Endodermal cell (in vitro differentiated cells): ENCODE measurements around the gene MICU2. TPM values are rescaled to one million over a fixed set of nuclear protein-coding genes. Genes with fewer than 3 reads are reported as not detected.
A peak's percentile ranks its signal among the peaks of the same experiment; 100 is the strongest.

Source experiments
- DNase-seq: peaks from one replicate; pipeline ENCODE4 v3.0.0-alpha.2; 2017
- H3K27ac ChIP-seq: 2 replicates; pipeline ENCODE4 v1.5.1; 2013; ENCODE audit warnings: mild to moderate bottlenecking, low read depth, low read length, moderate library complexity
- H3K27me3 ChIP-seq: 2 replicates; pipeline ENCODE4 v1.6.1; 2013; ENCODE audit warnings: mild to moderate bottlenecking, low read length, moderate library complexity; ENCODE audit not compliant: insufficient read depth, control insufficient read depth, poor library complexity, severe bottlenecking
- H3K36me3 ChIP-seq: 2 replicates; pipeline ENCODE4 v1.7.0; 2013; ENCODE audit warnings: mild to moderate bottlenecking, low read length, moderate library complexity; ENCODE audit not compliant: control insufficient read depth, insufficient read depth
- H3K4me1 ChIP-seq: one replicate; pipeline ENCODE4 v1.7.0; 2013; ENCODE audit warnings: low read length; ENCODE audit not compliant: control insufficient read depth, insufficient read depth
- H3K4me3 ChIP-seq: 2 replicates; pipeline ENCODE4 v1.5.1; 2013; ENCODE audit warnings: mild to moderate bottlenecking, low read length, moderate library complexity
- H3K9ac ChIP-seq: 2 replicates; pipeline ENCODE4 v1.6.1; 2013; ENCODE audit warnings: mild to moderate bottlenecking, low read length, moderate library complexity; ENCODE audit not compliant: poor library complexity, severe bottlenecking; ENCODE audit errors: extremely low read depth
- H3K9me3 ChIP-seq: 2 replicates; pipeline ENCODE4 v1.6.1; 2013; ENCODE audit warnings: mild to moderate bottlenecking, low read length, moderate library complexity; ENCODE audit not compliant: control insufficient read depth
- H3K27ac Mint-ChIP-seq: 2 replicates; pipeline ENCODE4 v1.8.0; 2020; ENCODE audit warnings: mixed read lengths
- H3K27me3 Mint-ChIP-seq: 2 replicates; pipeline ENCODE4 v1.8.0; 2021; ENCODE audit warnings: mild to moderate bottlenecking, mixed read lengths; ENCODE audit not compliant: insufficient read depth
- H3K36me3 Mint-ChIP-seq: 2 replicates; pipeline ENCODE4 v1.8.0; 2020; ENCODE audit warnings: low read depth, mixed read lengths
- H3K4me1 Mint-ChIP-seq: 2 replicates; pipeline ENCODE4 v1.8.0; 2020; ENCODE audit warnings: mixed read lengths
- H3K4me3 Mint-ChIP-seq: 2 replicates; pipeline ENCODE4 v1.8.0; 2020; ENCODE audit warnings: mild to moderate bottlenecking, moderate library complexity, mixed read lengths
- H3K9me3 Mint-ChIP-seq: 2 replicates; pipeline ENCODE4 v1.8.0; 2020; ENCODE audit warnings: mild to moderate bottlenecking, mixed read lengths
- WGBS, 2 experiments: methylation state at CpG; one replicate each; pipeline versions ENCODE4 v1.1.5 to v1.1.7; 2013; ENCODE audit warnings: missing lambda C conversion rate in 2 of 2, mixed read lengths in 1 of 2; ENCODE audit not compliant: insufficient coverage in 1 of 2, insufficient read length in 1 of 2; 5-methylcytosine and 5-hydroxymethylcytosine counted together
- total RNA-seq, 2 donors: library from RNA; stranded (reverse); fragmentation: NEBNext Ultra II Directional in 1 of 2; extraction: Animal tissue kit (Norgen Biotek cat#: 25700) in 1 of 2; gene quantifications; 2 replicates in 1 of 2; 3 replicates in 1 of 2; pipeline ENCODE4 v1.2.1, GENCODE V29; 2021
- TF ChIP-seq, protein P1 (sequence below): fragments of 200-600 bp; sonication (generic); conservative IDR thresholded peaks from 2 replicates; pipeline ENCODE4 v1.5.0; 2021; ENCODE audit warnings: antibody characterized with exemption, mild to moderate bottlenecking

MICU2 gene
- total RNA-seq, 2 donors from 2014 or later = 39.1 to 45.7 TPM

- WGBS, 2 experiments = 84 to 90% methylated on average over 6 of the region's 6 CpGs
Measured at GRCh38 chr13:21445759-21446158, 158.2 kb downstream of the MICU2 start.

GRCh38 chr13:21443171-21443570 lies 160.8 kb downstream of the MICU2 start:
- H3K27ac Mint-ChIP-seq = no peak overlapping the region
- no peaks in the 10 kb centered on the region for H3K4me1 Mint-ChIP-seq
- no peak overlapping the region for H3K27ac ChIP-seq
- H3K9me3 ChIP-seq = peaks cover 54% of the 10 kb centered on the region
- H3K36me3 ChIP-seq = peaks cover 34% of the 10 kb centered on the region
- no peak overlapping the region for H3K9ac ChIP-seq
- peaks cover 55% of the 10 kb centered on the region for H3K36me3 Mint-ChIP-seq
- 60 to 81% methylated on average over 1 of the region's 1 CpG for WGBS, 2 experiments
- H3K27me3 ChIP-seq = no peaks in the 10 kb centered on the region
- TF ChIP-seq, protein P1, sequence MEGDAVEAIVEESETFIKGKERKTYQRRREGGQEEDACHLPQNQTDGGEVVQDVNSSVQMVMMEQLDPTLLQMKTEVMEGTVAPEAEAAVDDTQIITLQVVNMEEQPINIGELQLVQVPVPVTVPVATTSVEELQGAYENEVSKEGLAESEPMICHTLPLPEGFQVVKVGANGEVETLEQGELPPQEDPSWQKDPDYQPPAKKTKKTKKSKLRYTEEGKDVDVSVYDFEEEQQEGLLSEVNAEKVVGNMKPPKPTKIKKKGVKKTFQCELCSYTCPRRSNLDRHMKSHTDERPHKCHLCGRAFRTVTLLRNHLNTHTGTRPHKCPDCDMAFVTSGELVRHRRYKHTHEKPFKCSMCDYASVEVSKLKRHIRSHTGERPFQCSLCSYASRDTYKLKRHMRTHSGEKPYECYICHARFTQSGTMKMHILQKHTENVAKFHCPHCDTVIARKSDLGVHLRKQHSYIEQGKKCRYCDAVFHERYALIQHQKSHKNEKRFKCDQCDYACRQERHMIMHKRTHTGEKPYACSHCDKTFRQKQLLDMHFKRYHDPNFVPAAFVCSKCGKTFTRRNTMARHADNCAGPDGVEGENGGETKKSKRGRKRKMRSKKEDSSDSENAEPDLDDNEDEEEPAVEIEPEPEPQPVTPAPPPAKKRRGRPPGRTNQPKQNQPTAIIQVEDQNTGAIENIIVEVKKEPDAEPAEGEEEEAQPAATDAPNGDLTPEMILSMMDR = no peak
- no peaks in the 10 kb centered on the region for H3K27me3 Mint-ChIP-seq
- H3K4me3 Mint-ChIP-seq = no peak overlapping the region
- H3K4me3 ChIP-seq = no peak overlapping the region
- H3K4me1 ChIP-seq = no peaks in the 10 kb centered on the region
- H3K9me3 Mint-ChIP-seq = peaks cover 48% of the 10 kb centered on the region
- no peak for DNase-seq

More at GRCh38 chr13:21445759-21446158, 158.2 kb downstream of the MICU2 start:
- peaks cover 45% of the 10 kb centered on the region for H3K9me3 ChIP-seq
- Mint-ChIP-seq H3K9me3 (peaks cover 45% of the 10 kb centered on the region), H3K4me1 (no peaks in the 10 kb centered on the region), H3K4me3 (no peak overlapping the region), H3K36me3 (peaks cover 53% of the 10 kb centered on the region), H3K27ac (no peak overlapping the region), H3K27me3 (no peaks in the 10 kb centered on the region)
- TF ChIP-seq, protein P1 = no peak
- H3K4me3 ChIP-seq = peak overlapping the region; percentile 35
- no peaks in the 10 kb centered on the region for H3K27me3 ChIP-seq
- H3K27ac ChIP-seq = no peak overlapping the region
- no peaks in the 10 kb centered on the region for H3K4me1 ChIP-seq
- H3K9ac ChIP-seq = no peak overlapping the region
- DNase-seq = no peak
- peaks cover 30% of the 10 kb centered on the region for H3K36me3 ChIP-seq

Other genes starting within 250 kb of the MICU2 start
- gene ZDHHC20, start 144.9 kb downstream of the MICU2 start, total RNA-seq = 10 to 100 TPM; 85.2 to 94.1 TPM
- gene FGF9, start 66.9 kb upstream of the MICU2 start, total RNA-seq = under 1 TPM in 1 of 2 donors, not detected in 1; 0.07 TPM